K562 (cell line): Measurements from ENCODE around the gene XRCC3. TPM values are rescaled to one million over a fixed set of nuclear protein-coding genes. Genes with fewer than 3 reads are reported as not detected.

Experiments
- CREB3L1 ChIP-seq: fragments of 450-650 bp; IDR thresholded peaks from 2 replicates; pipeline ENCODE4 v1.6.1; 2014; ENCODE audit warnings: low read depth, mild to moderate bottlenecking, moderate library complexity, borderline replicate concordance
- FUS ChIP-seq: fragments of 200-400 bp; formaldehyde crosslinking; optimal IDR thresholded peaks from 2 replicates; pipeline ENCODE3; 2017; ENCODE audit warnings: low read depth, low read length
- GTF2E2 ChIP-seq: fragments of 200-800 bp; sonication (Bioruptor generic); IDR thresholded peaks from 2 replicates; pipeline ENCODE4 v1.6.1; 2016; ENCODE audit warnings: missing genetic modification characterization, missing compliant biosample characterization
- MEF2A ChIP-seq: IDR thresholded peaks from 2 replicates; pipeline ENCODE4 v1.6.1; 2011; ENCODE audit warnings: low read depth, mild to moderate bottlenecking, low read length, moderate library complexity; ENCODE audit not compliant: control insufficient read depth
- SFPQ ChIP-seq: fragments of 200-400 bp; formaldehyde crosslinking; IDR thresholded peaks from 2 replicates; pipeline ENCODE4 v1.6.1; 2017; ENCODE audit warnings: mild to moderate bottlenecking, low read depth, low read length, moderate library complexity
- ZBTB17 ChIP-seq: fragments of 450-650 bp; formaldehyde crosslinking; IDR thresholded peaks from 2 replicates; pipeline ENCODE4 v1.4.0; 2020; ENCODE audit warnings: mild to moderate bottlenecking
- ZNF175 ChIP-seq: fragments of 200-800 bp; sonication (Bioruptor generic); IDR thresholded peaks from 2 replicates; pipeline ENCODE4 v1.6.1; 2016; ENCODE audit warnings: low read depth, mild to moderate bottlenecking, missing genetic modification characterization, missing compliant biosample characterization
- ZSCAN32 ChIP-seq: fragments of 450-650 bp; formaldehyde crosslinking; IDR thresholded peaks from 2 replicates; pipeline ENCODE4 v1.4.0; 2020; ENCODE audit warnings: mild to moderate bottlenecking, moderate library complexity
- polyA plus RNA-seq, 8 experiments: library from polyadenylated mRNA; depleted of rRNA in 4 of 8; stranded (reverse) in 5 of 8; unstranded in 3 of 8; fragments of >200 nt; fragmentation: Nextera tagmentation in 2 of 8; fragmentation: Illumina TruSeq in 1 of 8; extraction: Ambion mirVana in 2 of 8; extraction: Trizol in 1 of 8; gene quantifications; 2 replicates each; pipeline versions ENCODE4 v1.2.1 to v1.2.3, GENCODE V29; 2011 to 2014; ENCODE audit warnings: inconsistent platforms in 1 of 8, missing spikeins in 1 of 8
- total RNA-seq, 7 experiments: library from RNA; depleted of rRNA in 6 of 7; stranded (reverse); fragments of >200 nt in 6 of 7; fragmentation: Illumina TruSeq in 2 of 7; extraction: Trizol in 2 of 7; gene quantifications; 2 replicates each; pipeline versions ENCODE4 v1.2.1 to v1.2.3, GENCODE V29; 2011 to 2021; ENCODE audit warnings: low replicate concordance in 1 of 7

XRCC3 gene
- total and polyA plus RNA-seq, 9 of the 15 experiments (the other 6 are each of a cell fraction or from before 2014, with no cell fraction given): 0.34 to 59.3 (median 30.3) TPM

- TF ChIP-seq SFPQ: no peak
- no peak for TF ChIP-seq ZSCAN32 (CRISPR knock-in tag)
- no peak for TF ChIP-seq GTF2E2 (tag)
- no peak for TF ChIP-seq ZBTB17 (CRISPR knock-in tag)
- TF ChIP-seq FUS: no peak
- TF ChIP-seq MEF2A: no peak
- TF ChIP-seq CREB3L1: no peak
- TF ChIP-seq ZNF175 (CRISPR knock-in tag): no peak
- TF ChIP-seq, all 486 proteins: peak for 0
These were observed 60.6 kb downstream of the XRCC3 start (continued) for GRCh38 chr14:103654619-103655018.
